Cardiac muscle cell (in vitro differentiated cells and primary cell): ENCODE measurements around the gene ROS1. TPM values are rescaled to one million over a fixed set of nuclear protein-coding genes. Genes with fewer than 3 reads are reported as not detected.
A peak's percentile ranks its signal among the peaks of the same experiment; 100 is the strongest.

Source experiments
- DNase-seq, 2 donors: peaks; one replicate each; pipeline versions ENCODE4 v3.0.0 to v3.0.0-alpha.2; 2010 to 2017; ENCODE audit warnings: low read depth in 1 of 2, low spot score in 1 of 2
- H3K27ac ChIP-seq: fragments of 200-600 bp; sonication (generic); 2 replicates; pipeline ENCODE4 v1.5.1; 2016
- H3K27me3 ChIP-seq: fragments of 200-600 bp; sonication (generic); 2 replicates; pipeline ENCODE4 v1.6.0; 2016; ENCODE audit warnings: control low read depth
- H3K36me3 ChIP-seq: fragments of 200-600 bp; sonication (generic); 2 replicates; pipeline ENCODE4 v1.5.1; 2016; ENCODE audit warnings: control low read depth
- H3K4me1 ChIP-seq: fragments of 200-600 bp; sonication (generic); 2 replicates; pipeline ENCODE4 v1.8.1; 2017; ENCODE audit warnings: low read depth, mild to moderate bottlenecking, mixed run types
- H3K4me3 ChIP-seq: fragments of 200-600 bp; sonication (generic); 2 replicates; pipeline ENCODE4 v1.5.1; 2016; ENCODE audit warnings: mild to moderate bottlenecking
- H3K9me3 ChIP-seq: fragments of 200-600 bp; sonication (generic); 2 replicates; pipeline ENCODE4 v1.5.1; 2017; ENCODE audit warnings: low read depth, mild to moderate bottlenecking, control low read depth
- CTCF ChIP-seq: IDR thresholded peaks from 2 replicates; pipeline ENCODE4 v1.5.1; 2012; ENCODE audit warnings: low read depth, mild to moderate bottlenecking, low read length
- polyA plus RNA-seq: library from polyadenylated mRNA; unstranded; fragments of >200 nt; fragmentation: Nextera tagmentation; extraction: Ambion mirVana; gene quantifications from 2 replicates; pipeline ENCODE4 v1.2.1, GENCODE V29; 2016
- total RNA-seq: library from RNA; depleted of rRNA; stranded (reverse); fragments of >200 nt; gene quantifications from 2 replicates; pipeline ENCODE4 v1.2.3, GENCODE V29; 2016

ROS1 gene
- total and polyA plus RNA-seq, 2 experiments from 2014 or later, result not detected

GRCh38 chr6:117432273-117432672 lies 6.5 kb upstream of the ROS1 start:
- H3K36me3 ChIP-seq, result no peaks in the 10 kb centered on the region

GRCh38 chr6:117423754-117424153 lies 2.0 kb downstream of the ROS1 start:
- Histone ChIP-seq H3K27me3 (no peaks in the 10 kb centered on the region), H3K9me3 (no peaks in the 10 kb centered on the region), H3K27ac (no peak overlapping the region), H3K4me3 (no peak overlapping the region), H3K4me1 (no peaks in the 10 kb centered on the region), H3K36me3 (no peaks in the 10 kb centered on the region)
- no peak for TF ChIP-seq CTCF
- DNase-seq, result no peak

More at GRCh38 chr6:117432273-117432672, 6.5 kb upstream of the ROS1 start:
- Histone ChIP-seq H3K27ac (no peak overlapping the region), H3K27me3 (no peaks in the 10 kb centered on the region), H3K4me1 (no peaks in the 10 kb centered on the region), H3K9me3 (no peaks in the 10 kb centered on the region), H3K4me3 (no peak overlapping the region)
- TF ChIP-seq CTCF, result no peak
- DNase-seq, result no peak

GRCh38 chr6:117418320-117418719 lies 7.4 kb downstream of the ROS1 start:
- Histone ChIP-seq H3K36me3 (no peaks in the 10 kb centered on the region), H3K27ac (no peak overlapping the region), H3K4me1 (no peaks in the 10 kb centered on the region), H3K27me3 (no peaks in the 10 kb centered on the region), H3K9me3 (no peaks in the 10 kb centered on the region), H3K4me3 (no peak overlapping the region)
- no peak for DNase-seq
- TF ChIP-seq CTCF, result no peak

- no peaks in the 10 kb centered on the region for H3K9me3 ChIP-seq
- H3K4me3 ChIP-seq, result no peak overlapping the region
- DNase-seq, result no peak
- TF ChIP-seq CTCF, result no peak
- no peak overlapping the region for H3K27ac ChIP-seq
- H3K27me3 ChIP-seq, result no peaks in the 10 kb centered on the region
- no peaks in the 10 kb centered on the region for H3K4me1 ChIP-seq
- H3K36me3 ChIP-seq, result no peaks in the 10 kb centered on the region
These were observed 7.9 kb downstream of the ROS1 start for GRCh38 chr6:117417851-117418250.

- Histone ChIP-seq H3K27ac (no peak overlapping the region), H3K9me3 (no peaks in the 10 kb centered on the region), H3K27me3 (no peaks in the 10 kb centered on the region), H3K4me3 (no peak overlapping the region), H3K4me1 (no peaks in the 10 kb centered on the region), H3K36me3 (no peaks in the 10 kb centered on the region)
- no peak for TF ChIP-seq CTCF
- DNase-seq, result peak in 1 of 2 donors; percentile 15
These were observed 11.0 kb downstream of the ROS1 start for GRCh38 chr6:117414770-117415169.

- H3K9me3 ChIP-seq, result no peaks in the 10 kb centered on the region
- no peaks in the 10 kb centered on the region for H3K4me1 ChIP-seq
- no peak overlapping the region for H3K4me3 ChIP-seq
- no peaks in the 10 kb centered on the region for H3K27me3 ChIP-seq
- H3K27ac ChIP-seq, result no peak overlapping the region
- DNase-seq, result no peak
- TF ChIP-seq CTCF, result no peak
- no peaks in the 10 kb centered on the region for H3K36me3 ChIP-seq
These were observed 14.3 kb downstream of the ROS1 start for GRCh38 chr6:117411474-117411873.
